ENCODE results near the gene TNP2.

Gene TNP2
- total RNA-seq, result 0 reads per million in 4 experiments

DNA sequence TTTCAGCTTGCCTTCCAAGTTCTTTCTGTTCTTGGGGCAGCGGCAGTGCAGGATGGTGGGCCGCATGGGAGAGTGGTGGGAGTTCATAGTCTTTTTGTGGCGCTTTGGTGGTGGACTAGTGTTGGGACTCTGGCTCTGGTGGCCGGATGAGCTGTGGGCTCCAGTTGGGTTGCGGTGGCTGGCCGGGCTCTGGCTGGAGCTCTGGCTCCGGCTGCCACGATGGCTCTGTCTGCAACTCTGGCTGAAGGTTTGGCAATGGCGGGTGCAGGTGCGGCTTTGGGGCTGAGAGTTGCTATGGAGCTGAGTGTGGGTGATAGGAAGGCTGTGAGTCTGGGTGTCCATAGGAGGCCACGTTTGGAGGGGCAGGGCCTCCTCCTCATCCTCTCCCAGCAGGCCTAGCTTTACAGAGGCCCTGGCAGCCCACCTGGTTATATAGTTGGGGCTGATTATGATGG is at the start of gene TNP2:
TNP2 (minus strand) TSS at position 405 of the 455 bp plus-strand sequence; CDS start at position 342, 63 bp downstream.
- no peak for DNase-seq

- no peak for DNase-seq
These were observed 49.7 kb upstream of the TNP2 start for GRCh38 chr16:11318817-11319216.

DNA sequence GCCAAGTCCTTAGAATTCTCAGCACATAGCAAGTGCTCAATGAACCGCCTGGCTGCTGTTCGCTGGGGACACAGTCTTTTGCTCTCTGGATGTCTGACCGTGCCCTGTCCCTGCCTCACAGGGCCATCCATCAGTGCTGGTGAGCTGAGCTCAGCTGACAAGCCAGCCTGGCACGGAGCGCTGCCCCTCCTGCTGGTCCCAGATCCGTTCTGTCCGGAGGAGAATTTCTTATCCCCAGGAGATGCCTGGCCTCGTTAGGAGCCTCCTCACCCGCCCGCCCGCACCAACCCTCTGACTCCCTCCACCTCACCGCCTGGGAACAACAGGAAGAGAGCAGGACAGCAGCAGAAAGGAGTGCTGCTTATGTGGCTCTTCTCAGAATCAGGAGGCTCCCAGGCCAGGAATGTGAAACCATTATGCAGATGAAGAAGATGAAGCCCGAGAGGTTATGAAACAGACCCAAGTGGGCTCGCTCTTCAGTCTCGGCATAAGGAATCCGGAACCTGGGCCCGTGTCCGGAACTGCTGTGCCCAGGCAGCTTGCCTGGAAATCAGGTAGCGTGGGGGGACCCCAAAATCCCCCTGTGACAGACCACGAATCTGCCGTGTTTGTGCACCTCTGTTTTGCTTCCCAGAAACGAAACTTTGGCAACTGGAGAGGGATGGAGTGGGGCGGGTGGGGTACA is 47.3 kb upstream of the TNP2 start:
- no peak for DNase-seq

DNA sequence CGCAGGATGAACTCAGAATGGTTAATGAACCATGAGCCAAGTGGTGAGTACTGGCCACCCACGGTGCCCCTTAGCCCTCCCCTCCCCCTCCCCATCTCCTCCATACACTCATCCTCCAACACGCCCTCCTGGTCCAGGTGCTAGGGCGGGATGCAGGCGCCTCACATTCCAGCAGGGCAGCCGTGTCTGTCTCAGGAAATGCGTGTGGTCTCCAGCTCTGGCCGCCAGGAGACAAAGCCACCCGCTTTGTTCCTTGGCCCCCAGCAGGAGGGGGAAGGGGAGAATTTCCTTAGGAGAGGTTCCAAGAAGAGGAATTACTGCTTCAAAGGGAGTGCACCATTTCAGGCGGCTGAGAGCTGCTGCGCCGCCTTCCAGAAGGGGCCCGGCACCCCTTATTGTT is 46.4 kb upstream of the TNP2 start:
- no peak for DNase-seq

DNA sequence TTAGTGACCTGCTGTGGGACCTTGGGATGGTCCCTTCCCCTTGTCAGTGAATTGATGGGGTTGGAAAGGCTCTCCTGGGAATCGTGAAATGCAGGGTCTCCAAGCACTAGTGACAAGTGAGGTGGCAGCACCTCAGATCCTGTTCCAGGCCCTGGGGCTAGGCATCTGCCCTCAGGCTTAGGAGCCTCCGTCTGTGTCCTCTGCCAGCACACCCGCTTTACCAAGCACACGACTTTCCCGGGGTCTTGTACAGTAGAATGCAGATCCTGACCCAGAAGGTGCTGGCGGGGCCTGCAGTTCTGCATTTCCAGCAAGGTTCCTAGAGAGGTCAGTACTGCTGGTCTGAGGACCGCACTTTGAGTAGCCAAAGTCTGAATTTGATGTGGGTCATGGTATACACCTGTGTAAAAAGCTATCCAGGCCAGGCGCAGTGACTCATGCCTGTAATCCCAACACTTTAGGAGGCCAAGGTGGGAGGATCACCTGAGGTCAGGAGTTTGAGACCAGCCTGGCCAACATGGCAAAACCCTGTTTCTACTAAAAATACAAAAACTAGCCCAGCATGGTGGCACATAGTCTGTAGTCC is 45.3 kb upstream of the TNP2 start:
- DNase-seq, result no peak

DNA sequence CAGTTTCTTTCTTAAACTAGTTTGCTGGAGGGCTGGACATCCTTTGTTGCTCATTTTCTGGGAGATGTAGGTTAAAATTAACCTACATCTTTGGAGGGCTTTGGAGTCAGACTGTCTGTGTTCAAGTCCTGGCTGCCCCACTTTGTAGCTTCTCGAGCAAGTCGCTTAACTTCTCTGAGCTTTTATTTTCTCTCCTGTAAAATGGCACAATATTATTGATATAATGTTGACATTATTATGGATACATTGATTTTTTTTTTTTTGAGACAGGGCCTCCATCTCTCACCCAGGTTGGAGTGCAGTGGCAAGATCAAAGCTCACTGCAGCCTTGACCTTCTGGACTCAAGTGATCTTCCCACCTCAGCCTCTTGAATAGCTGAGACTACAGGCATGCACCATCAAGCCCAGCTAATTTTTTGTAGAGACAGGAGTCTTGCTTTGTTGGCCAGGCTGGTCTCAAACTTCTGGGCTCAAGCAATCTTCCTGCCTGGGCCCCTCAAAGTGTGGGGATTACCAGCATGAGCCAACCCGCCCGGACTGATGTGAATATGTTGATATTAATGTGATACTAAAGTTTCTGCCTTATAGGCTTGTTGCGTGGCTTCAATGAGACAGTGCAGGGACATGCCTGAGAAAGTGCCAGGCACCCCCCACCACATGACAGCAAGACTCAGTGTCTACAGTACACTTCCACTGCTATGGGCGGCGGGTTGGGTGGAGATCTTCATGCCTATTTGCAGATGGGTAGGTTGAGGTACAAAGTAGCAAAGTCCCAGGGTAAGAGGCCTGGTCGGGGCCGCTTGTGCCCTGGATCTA is 44.6 kb upstream of the TNP2 start:
- no peak for DNase-seq

GRCh38 chr16:11312718-11313492 is 43.8 kb upstream of the TNP2 start:
- DNase-seq, result no peak

DNA sequence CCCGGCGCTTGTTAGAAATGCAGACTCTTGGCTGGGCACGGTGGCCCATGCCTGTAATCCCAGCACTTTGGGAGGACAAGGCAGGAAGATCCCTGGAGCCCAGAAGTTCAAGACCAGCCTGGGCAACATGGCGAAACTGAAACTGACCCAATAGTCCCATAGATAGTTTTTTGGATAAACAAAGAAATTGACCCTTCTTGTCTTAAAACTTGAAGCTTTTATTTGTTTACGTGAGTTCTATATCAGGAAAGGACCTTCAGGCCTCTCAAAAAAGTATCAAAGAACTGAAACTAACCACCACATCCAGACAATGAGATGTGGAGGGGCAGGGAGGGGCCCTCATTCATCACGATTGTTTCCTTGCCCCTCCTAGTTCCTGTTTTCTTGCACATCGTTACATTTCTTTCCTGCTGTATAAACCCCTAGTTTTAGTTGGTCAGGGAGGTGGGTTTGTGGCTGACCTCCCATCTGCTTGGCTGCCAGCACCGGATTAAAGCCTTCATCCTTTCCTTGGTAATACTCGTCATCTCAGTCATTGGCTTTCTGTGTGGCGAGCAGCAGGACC is 42.0 kb upstream of the TNP2 start:
- no peak for DNase-seq

GRCh38 chr16:11310634-11310977 is 41.5 kb upstream of the TNP2 start:
- DNase-seq, result no peak

DNA sequence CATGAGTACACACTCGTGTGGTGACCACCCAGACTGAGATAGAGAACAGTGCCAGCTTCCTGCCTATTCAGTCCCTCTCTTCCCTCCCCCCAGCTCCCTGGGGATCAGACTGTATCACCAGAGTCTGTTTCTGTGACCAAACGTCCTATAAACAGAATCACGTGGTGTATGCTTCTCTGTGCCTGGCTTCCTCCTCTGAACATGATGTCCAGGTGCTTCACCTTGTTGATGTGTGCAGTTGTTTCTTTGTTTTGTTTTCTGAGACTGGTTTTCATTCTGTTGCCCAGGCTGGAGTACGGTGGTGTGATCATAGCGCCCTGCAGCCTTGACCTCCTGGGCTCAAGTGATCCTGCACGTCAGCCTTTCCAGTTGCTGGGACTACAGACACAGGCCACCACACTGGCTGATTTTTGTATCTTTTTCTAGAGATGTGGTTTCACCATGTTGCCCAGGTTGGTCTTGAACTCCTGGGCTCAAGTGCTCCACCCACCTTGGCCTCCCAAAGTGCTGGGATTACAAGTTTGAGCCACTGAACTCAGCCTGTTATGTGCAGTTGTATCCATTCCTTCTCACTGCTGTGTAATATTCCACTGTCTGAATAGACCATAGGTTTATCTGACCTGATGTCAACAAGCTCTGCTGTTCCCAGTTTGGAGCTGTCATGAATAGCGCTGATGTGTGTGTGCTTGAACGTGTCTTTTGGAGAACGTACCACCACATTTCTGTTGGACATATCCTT is 40.9 kb upstream of the TNP2 start:
- DNase-seq, result no peak

DNA sequence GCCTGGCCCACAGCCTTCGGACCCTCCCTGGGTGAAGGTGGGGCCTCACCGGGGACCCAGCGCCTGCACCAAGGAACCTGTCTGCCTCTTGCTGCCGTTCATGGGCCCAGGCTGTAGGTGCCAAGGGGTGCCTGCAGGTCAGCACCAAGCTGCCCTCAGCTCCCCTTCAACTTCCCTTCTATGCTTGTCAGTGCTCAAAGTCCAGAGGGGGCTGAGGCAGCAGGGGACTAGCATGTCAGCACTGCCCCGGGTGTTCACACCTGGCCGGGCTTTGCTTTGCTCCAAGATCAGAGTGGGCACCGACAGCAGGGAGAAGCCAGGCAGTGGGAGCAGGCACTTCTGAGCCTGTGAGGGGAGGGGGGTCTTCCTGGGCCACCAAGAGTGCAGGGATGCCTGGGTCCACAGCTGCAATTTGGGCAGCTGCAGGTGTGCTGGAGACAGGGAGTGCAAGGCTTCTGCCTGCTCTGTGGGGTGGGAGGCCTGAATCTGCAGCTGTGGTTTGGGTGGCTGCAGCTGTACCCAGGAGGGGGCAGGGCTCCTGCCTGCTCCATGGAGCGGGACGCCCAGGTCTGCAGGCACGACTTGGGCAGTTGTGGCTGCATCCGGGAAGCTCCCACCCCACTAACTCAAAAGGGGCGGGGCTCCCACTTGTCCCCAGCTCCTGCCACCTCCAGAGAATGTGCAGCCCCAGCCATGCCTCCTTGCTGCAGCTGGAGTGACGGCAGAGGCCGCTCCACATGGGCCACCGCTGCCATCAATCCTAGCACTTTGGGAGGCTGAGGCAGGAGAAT is 39.6 kb upstream of the TNP2 start:
- DNase-seq, result no peak

GRCh38 chr16:11307639-11308492 is 38.7 kb upstream of the TNP2 start:
- no peak for DNase-seq

DNA sequence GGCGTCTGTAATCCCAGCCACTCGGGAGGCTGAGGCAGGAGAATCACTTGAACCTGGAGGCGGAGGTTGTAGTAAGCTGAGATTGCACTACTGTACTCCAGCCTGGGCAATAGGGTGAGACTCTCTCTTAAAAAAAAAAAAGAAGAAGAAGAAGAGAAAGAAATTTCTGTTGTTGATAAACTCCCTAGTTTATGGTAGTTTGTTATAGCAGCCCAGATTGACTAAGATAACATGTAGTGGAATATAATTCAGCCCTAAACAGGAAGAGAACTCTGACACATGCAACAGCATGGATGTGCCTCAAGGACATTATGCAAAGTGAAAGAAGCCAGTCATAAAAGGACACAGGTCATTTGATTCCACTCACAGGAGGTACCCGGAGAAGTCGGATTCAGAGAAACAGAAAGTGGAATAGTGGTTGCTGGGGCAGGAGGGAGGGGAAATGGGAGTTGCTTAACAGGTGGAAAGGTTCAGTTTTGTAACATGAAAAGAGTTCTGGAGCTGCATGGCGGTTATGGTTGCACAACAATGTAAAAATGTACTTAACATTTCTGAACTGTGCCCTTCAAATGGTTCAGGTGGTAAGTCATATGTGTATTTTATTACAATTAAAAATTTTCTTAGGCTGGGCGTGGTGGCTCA is 38.0 kb upstream of the TNP2 start:
- no peak for DNase-seq

DNA sequence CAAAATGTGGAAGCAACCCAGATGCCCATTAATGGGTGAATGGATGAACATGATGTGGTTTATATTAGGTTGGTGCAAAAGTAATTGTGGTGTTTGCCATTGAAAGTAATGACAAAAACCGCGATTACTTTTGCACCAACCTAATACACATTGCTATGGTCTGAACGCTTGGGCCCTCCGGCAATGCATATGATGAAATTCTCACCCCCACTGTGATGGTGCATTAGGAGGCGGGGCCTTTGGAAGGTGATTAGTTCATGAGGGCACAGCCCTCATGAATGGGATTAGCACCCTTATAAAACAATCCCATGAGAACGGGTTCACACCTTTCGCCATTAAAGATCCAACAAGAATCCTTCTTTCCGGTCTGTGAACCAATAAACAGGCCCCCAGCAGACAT is 37.3 kb upstream of the TNP2 start:
- no peak for DNase-seq

DNA sequence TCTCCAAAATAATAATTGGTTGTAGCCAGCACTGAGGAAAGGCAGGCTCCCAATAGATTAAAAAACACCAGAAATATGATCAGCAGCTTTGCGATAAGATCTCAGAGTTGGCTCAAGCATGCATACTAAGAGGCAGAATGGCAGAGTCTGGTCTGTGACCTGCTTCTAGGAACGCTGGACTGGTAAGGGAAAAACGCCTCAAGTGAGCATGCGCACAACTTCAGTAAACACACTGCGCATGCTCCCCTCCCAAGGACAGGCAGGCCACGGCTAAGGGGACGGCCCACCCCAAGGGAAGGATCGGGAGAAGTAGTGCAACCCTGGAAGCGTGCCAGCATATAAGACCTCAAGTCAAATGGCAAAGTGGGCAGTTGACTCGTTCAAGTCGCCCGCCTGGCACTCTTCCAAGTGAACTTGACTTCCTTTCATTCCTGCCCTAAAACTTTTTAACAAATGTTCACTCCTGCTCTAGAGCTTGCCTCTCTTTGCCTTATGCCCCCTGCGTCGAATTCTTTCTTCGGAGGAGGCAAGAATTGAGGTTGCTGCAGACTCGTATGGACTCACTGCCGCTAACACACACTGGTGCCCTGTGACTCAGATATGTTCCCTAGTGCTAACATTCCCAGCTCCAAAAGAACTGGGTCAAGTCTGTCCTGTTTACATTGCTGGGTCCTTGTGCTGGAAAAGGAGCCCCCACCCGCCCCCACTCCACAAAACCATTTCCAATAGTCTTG is 34.4 kb upstream of the TNP2 start:
- no peak for DNase-seq

GRCh38 chr16:11302977-11303376 is 33.9 kb upstream of the TNP2 start:
- no peak for DNase-seq

GRCh38 chr16:11301645-11302501 is 32.7 kb upstream of the TNP2 start:
- DNase-seq, result no peak

DNA sequence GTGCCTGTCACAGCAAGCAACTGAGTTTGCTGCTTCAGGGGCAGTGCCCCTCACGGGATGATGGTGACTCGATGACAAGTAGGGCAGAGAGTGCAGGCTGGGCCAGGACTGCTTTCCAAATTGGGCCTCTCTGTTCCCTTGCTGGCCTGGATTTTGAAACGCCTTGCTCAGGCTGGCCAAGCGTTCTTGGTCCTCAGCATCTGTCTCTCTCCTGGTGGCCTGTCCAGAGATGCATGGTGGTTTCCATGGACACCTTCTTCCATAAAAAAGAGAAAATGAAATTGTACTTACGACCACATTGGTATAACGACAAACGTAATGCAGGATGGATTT is 31.4 kb upstream of the TNP2 start:
- DNase-seq, result no peak
